Measurements from ENCODE around the gene CBLC. TPM values are rescaled to one million over a fixed set of nuclear protein-coding genes. Genes with fewer than 3 reads are reported as not detected.

CBLC gene
- total and polyA plus RNA-seq, 2 of the 4 experiments (the other 2 are of a cell fraction): not detected

DNA sequence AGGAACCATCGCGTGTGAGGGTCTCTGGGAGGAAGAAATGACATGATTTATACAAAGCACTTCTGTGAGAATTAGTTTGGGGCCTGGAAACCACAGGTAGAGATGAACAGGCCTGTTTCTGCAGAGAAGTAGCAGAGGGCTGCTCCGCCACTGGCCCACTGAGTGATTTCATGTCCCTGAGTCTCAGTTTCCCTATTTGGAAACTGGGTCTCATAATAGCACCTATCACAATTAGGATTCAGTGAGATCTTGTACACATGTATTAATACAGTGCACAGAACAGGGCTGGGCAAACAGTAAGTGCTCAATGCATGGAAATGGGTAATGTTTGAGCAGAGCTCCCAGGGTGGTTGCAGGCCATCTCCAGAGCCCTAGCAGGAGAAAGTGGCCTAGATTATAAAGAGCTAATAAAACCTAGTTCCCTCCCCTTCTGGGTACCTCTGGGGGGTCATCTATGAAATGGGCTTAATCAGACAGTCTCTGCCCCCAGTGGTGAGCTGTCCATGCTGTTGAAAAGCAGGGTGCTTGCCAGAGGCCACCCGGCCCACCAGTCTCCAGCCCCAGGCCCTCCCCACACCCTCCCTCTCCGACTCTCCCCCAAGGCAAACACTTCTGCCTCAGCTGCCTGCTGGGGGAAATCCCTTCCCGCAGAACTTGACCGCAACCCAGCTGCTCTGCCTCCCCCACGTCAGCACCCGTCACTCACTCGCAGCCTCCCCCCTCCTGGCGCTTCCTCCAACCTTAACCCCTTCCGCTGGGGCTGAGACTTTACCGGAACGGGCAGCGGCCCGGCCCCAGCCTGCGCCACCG lies 24.7 kb upstream of the CBLC start (continued):
- TF ChIP-seq NFE2L2 (IDR thresholded peaks at IDR 0.05; ENCODE audit: low read depth, low read length) (no peak), POLR2A (IDR thresholded peaks at IDR 0.05; ENCODE audit: low read depth, low read length) (peak; percentile 47; the same call in 1 of the 2 replicates), RCOR1 (IDR thresholded peaks at IDR 0.05; ENCODE audit: insufficient replicate concordance, low read length) (peak; percentile 93), SMC3 (IDR thresholded peaks at IDR 0.05; ENCODE audit: low read depth, low read length) (0 out of 2 replicates have a peak, but pooled peaks have one; percentile 2)

- peaks cover 16% of the 10 kb centered on the region for H3K9me1 ChIP-seq (ENCODE audit: insufficient read depth, low read length)
- peak overlapping the region; percentile 80 for H2BK5ac ChIP-seq (ENCODE audit: low read depth, low read length, poor library complexity, severe bottlenecking)
- peaks cover 36% of the 10 kb centered on the region for H4K20me1 ChIP-seq (ENCODE audit: insufficient read depth, low read length)
- in situ Hi-C loops (cut with MboI; ENCODE audit: low sequenced_read_pairs) (no loop called here), intact Hi-C loops (cut with micrococcal nuclease) (no loop called here), dilution Hi-C loops (cut with HindIII; ENCODE audit: low sequenced_read_pairs, unreplicated experiment) (no loop called here)
- H2AK5ac ChIP-seq (ENCODE audit: low read depth, low read length): peak overlapping the region; percentile 98
- peak overlapping the region; percentile 38 for H3K4me3 ChIP-seq (ENCODE audit: insufficient read depth, low read depth, low read length)
- peak overlapping the region; percentile 94 for H2BK20ac ChIP-seq (ENCODE audit: low read depth, low read length)
- H3K27me3 ChIP-seq (ENCODE audit: control insufficient read depth, insufficient read depth, low read length): no peaks in the 10 kb centered on the region
- peak overlapping the region; percentile 86; the same call in 2 of the 3 replicates for H2BK15ac ChIP-seq (ENCODE audit: low read depth, low read length)
- H2AK9ac ChIP-seq (replicated peaks; ENCODE audit: low read depth, low read length, poor library complexity): peak overlapping the region; percentile 97
- peak overlapping the region; percentile 66 for H3K9ac ChIP-seq (ENCODE audit: low read depth, low read length)
- H3K4me2 ChIP-seq (ENCODE audit: low read depth, low read length): peak overlapping the region; percentile 85
- CTCF ChIA-PET: interaction anchor here (1.1 kb wide), 1 partner anchor 9 kb away, joined by 3 read pairs; no protein-coding TSS in a partner anchor
- peak overlapping the region; percentile 73 for H4K5ac ChIP-seq (ENCODE audit: low read depth, low read length)
- peak overlapping the region; percentile 59 for H2AFZ ChIP-seq (replicated peaks; ENCODE audit: low read length, poor library complexity)
- peak overlapping the region; percentile 78 for H3K18ac ChIP-seq (ENCODE audit: low read depth, low read length)
- H3K14ac ChIP-seq (replicated peaks; ENCODE audit: low read depth, low read length): peak overlapping the region; percentile 97
- peak overlapping the region; percentile 96 for H4K91ac ChIP-seq (ENCODE audit: insufficient read depth, low read depth, low read length)
- H3K27ac ChIP-seq (ENCODE audit: insufficient read depth, low read length): peak overlapping the region; percentile 85
- peaks cover 54% of the 10 kb centered on the region for H3K36me3 ChIP-seq (ENCODE audit: control insufficient read depth, insufficient read depth, low read length)
- ATAC-seq (ENCODE audit: low read depth) (no peak), DNase-seq (no peak)
- H3K9me3 ChIP-seq (ENCODE audit: control insufficient read depth, insufficient read depth, low read length): no peaks in the 10 kb centered on the region
- peak overlapping the region; percentile 98 for H3K4ac ChIP-seq (ENCODE audit: low read depth, low read length)
- H3K56ac ChIP-seq (ENCODE audit: extremely low read depth, insufficient read depth, low read length): peak overlapping the region; percentile 92
- WGBS, 2 experiments (ENCODE audit: extremely low coverage in 2 of 2, insufficient read length in 1 of 2): no CpG with 5 or more reads among the region's 11 CpGs
- POLR2A ChIA-PET (ENCODE audit: unreplicated experiment): interaction anchor here (0.6 to 0.9 kb wide), 3 partner anchors 26 to 37 kb away, joined by 3 read pairs; no protein-coding TSS in a partner anchor
- H2BK120ac ChIP-seq (ENCODE audit: low read depth, low read length): peak overlapping the region; percentile 98
- peaks cover 56% of the 10 kb centered on the region for H3K4me1 ChIP-seq (ENCODE audit: control insufficient read depth, insufficient read depth, low read length)
- TF ChIP-seq, protein P1, sequence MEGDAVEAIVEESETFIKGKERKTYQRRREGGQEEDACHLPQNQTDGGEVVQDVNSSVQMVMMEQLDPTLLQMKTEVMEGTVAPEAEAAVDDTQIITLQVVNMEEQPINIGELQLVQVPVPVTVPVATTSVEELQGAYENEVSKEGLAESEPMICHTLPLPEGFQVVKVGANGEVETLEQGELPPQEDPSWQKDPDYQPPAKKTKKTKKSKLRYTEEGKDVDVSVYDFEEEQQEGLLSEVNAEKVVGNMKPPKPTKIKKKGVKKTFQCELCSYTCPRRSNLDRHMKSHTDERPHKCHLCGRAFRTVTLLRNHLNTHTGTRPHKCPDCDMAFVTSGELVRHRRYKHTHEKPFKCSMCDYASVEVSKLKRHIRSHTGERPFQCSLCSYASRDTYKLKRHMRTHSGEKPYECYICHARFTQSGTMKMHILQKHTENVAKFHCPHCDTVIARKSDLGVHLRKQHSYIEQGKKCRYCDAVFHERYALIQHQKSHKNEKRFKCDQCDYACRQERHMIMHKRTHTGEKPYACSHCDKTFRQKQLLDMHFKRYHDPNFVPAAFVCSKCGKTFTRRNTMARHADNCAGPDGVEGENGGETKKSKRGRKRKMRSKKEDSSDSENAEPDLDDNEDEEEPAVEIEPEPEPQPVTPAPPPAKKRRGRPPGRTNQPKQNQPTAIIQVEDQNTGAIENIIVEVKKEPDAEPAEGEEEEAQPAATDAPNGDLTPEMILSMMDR (conservative IDR thresholded peaks at IDR 0.05; ENCODE audit: low read depth, low read length): no peak
- TF ChIP-seq RAD21 (IDR thresholded peaks at IDR 0.05; ENCODE audit: low read length): no peak
- peak overlapping the region; percentile 99 for H3K23ac ChIP-seq (ENCODE audit: low read depth, low read length)
- BruUV-seq (replicated peaks): no TSS peak
- H4K8ac ChIP-seq (ENCODE audit: low read depth in 2 of 2, low read length in 2 of 2): peak overlapping the region; percentile 92 to 97
- peaks cover 29 to 81% of the 10 kb centered on the region in 2 experiments for H3K79me1 ChIP-seq (ENCODE audit: low read depth in 1 of 2, low read length in 2 of 2)
Measured at GRCh38 chr19:44753626-44753931, 24.1 kb upstream of the CBLC start.

Measured in IMR-90 (cell line).